NT2/D1 (cell line): ENCODE data around the gene DDX24.

ENCODE experiments used
- SUZ12 ChIP-seq: IDR thresholded peaks from 2 replicates; pipeline ENCODE4 v1.6.1; 2011; ENCODE audit not compliant: insufficient read length, insufficient read depth; ENCODE audit errors: extremely low read depth
- YY1 ChIP-seq: IDR thresholded peaks from 2 replicates; pipeline ENCODE4 v1.6.1; 2011; ENCODE audit not compliant: insufficient read length, insufficient read depth
- ZNF274 ChIP-seq: IDR thresholded peaks from 2 replicates; pipeline ENCODE4 v1.6.1; 2011; ENCODE audit warnings: mild to moderate bottlenecking, low read depth, low read length

- TF ChIP-seq ZNF274 (no peak), SUZ12 (no peak), YY1 (no peak)
Measured at GRCh38 chr14:94126419-94126677, 45.3 kb upstream of the DDX24 start.
